Measurements from ENCODE around the gene FDX2.

GRCh38 chr19:10271543-10272086 is 44.2 kb downstream of the FDX2 start:
- TF ChIP-seq CTCF (IDR thresholded peaks at IDR 0.05) (no peak), EZH2 (IDR thresholded peaks at IDR 0.05) (no peak), EZH2phosphoT487 (IDR thresholded peaks at IDR 0.05) (no peak)
